HepG2 (cell line): ENCODE data around the gene SLC4A8. TPM values are rescaled to one million over a fixed set of nuclear protein-coding genes. Genes with fewer than 3 reads are reported as not detected.

ENCODE experiments used
- ATAC-seq: fragments of 200-7000 bp; cut with Tn5 transposase; 3 replicates; pipeline ENCODE4 v1.9.1; 2020; ENCODE audit warnings: mild to moderate bottlenecking, moderate library complexity
- BruUV-seq: library from RNA; stranded (reverse); fragments of 400-500 nt; replicated peaks from 2 replicates; lab custom pipeline; 2021; lab: Mats Ljungman, UMichigan
- CTCF ChIA-PET: fragments of 300-600 bp; formaldehyde crosslinking; extraction: SDS; loops from one replicate; lab custom pipeline; 2021; ENCODE audit warnings: low total read pairs, inconsistent platforms, low intra/inter-chr PET ratio; lab: Yijun Ruan, JAX
- POLR2A ChIA-PET: fragments of 350-600 bp; sonication (Branson Sonifier 250); formaldehyde crosslinking; loops from one replicate; lab custom pipeline; 2020; ENCODE audit warnings: antibody characterized with exemption, inconsistent platforms; lab: Yijun Ruan, JAX
- DNase-seq: peaks from one replicate; pipeline ENCODE4 v3.0.0-alpha.2; 2015; ENCODE audit warnings: low spot score
- FAIRE-seq: peaks from 3 replicates; lab custom pipeline; 2011; peaks lifted over from hg19 to GRCh38; lab: Jason Lieb, UNC
- H2AFZ ChIP-seq: one replicate; pipeline ENCODE4 v1.6.1; 2011; ENCODE audit warnings: low read length, inconsistent platforms
- H3K27ac ChIP-seq: fragments of 300-600 bp; 3 replicates; pipeline ENCODE4 v1.8.0; 2011; ENCODE audit warnings: mixed run types, mild to moderate bottlenecking, mixed read lengths, low read length, inconsistent platforms; ENCODE audit not compliant: insufficient read depth; ENCODE audit errors: extremely low read length
- H3K27me3 ChIP-seq, 2 experiments: fragments of 200-600 bp in 1 of 2; 2 replicates in 1 of 2; 3 replicates in 1 of 2; pipeline versions ENCODE4 v1.6.0 to v1.8.0; 2011; ENCODE audit warnings: low read length in 2 of 2, mild to moderate bottlenecking in 2 of 2, moderate library complexity in 2 of 2, inconsistent platforms in 1 of 2; ENCODE audit not compliant: insufficient read depth in 2 of 2, control insufficient read depth in 1 of 2
- H3K36me3 ChIP-seq, 2 experiments: fragments of 200-600 bp in 1 of 2; replicated peaks in 1 of 2; 2 replicates in 1 of 2; 3 replicates in 1 of 2; pipeline versions ENCODE4 v1.5.1 to v1.8.0; 2011; ENCODE audit warnings: low read length in 2 of 2, inconsistent platforms in 1 of 2; ENCODE audit not compliant: insufficient read depth in 2 of 2, control insufficient read depth in 1 of 2
- H3K4me1 ChIP-seq: 2 replicates; pipeline ENCODE4 v1.5.1; 2012; ENCODE audit warnings: low read length, inconsistent platforms; ENCODE audit not compliant: insufficient read depth
- H3K4me2 ChIP-seq: 2 replicates; pipeline ENCODE4 v1.6.0; 2011; ENCODE audit warnings: low read depth, low read length, inconsistent platforms
- H3K4me3 ChIP-seq, 3 experiments: fragments of 200-600 bp in 1 of 3; sonication (generic), shearing (Covaris generic) in 1 of 3; replicated peaks in 1 of 3; 2 replicates each; pipeline ENCODE4 v1.5.1; 2011 to 2016; ENCODE audit warnings: low read length in 3 of 3, inconsistent platforms in 2 of 3, low read depth in 2 of 3, mild to moderate bottlenecking in 2 of 3, control low read depth in 1 of 3, mixed read lengths in 1 of 3; ENCODE audit not compliant: insufficient read depth in 1 of 3
- H3K79me2 ChIP-seq: one replicate; pipeline ENCODE4 v1.6.1; 2011; ENCODE audit warnings: low read length, inconsistent platforms; ENCODE audit not compliant: insufficient read depth
- H3K9ac ChIP-seq: 2 replicates; pipeline ENCODE4 v1.6.0; 2011; ENCODE audit warnings: mild to moderate bottlenecking, low read depth, low read length, inconsistent platforms; ENCODE audit not compliant: insufficient read depth
- H3K9me3 ChIP-seq: 2 replicates; pipeline ENCODE4 v1.5.1; 2012; ENCODE audit warnings: mild to moderate bottlenecking, low read length
- H4K20me1 ChIP-seq: 2 replicates; pipeline ENCODE4 v1.6.0; 2011; ENCODE audit warnings: inconsistent platforms, mild to moderate bottlenecking, low read length, moderate library complexity; ENCODE audit not compliant: insufficient read depth
- CEBPB ChIP-seq: IDR thresholded peaks from 2 replicates; pipeline ENCODE4 v1.6.1; 2011; ENCODE audit warnings: low read depth, low read length, improper control_type of control experiment, borderline replicate concordance
- GABPA ChIP-seq, 2 experiments: IDR thresholded peaks; 2 replicates each; pipeline ENCODE4 v1.6.1; 2011 to 2016; ENCODE audit warnings: low read depth in 2 of 2, low read length in 1 of 2, missing biosample characterization in 1 of 2, missing genetic modification characterization in 1 of 2
- HDAC6 ChIP-seq: fragments of 200-600 bp; sonication (generic); IDR thresholded peaks from 2 replicates; pipeline ENCODE4 v1.7.0; 2017; ENCODE audit warnings: mild to moderate bottlenecking, antibody characterized with exemption, low read length, low read depth
- HOXA9 ChIP-seq: sonication (generic); formaldehyde crosslinking; IDR thresholded peaks from 2 replicates; pipeline ENCODE4 v1.8.1; 2022; ENCODE audit warnings: missing genetic modification reagents, mild to moderate bottlenecking, moderate library complexity, borderline replicate concordance
- MAFF ChIP-seq: IDR thresholded peaks from 2 replicates; pipeline ENCODE4 v1.6.1; 2011; ENCODE audit warnings: low read depth, low read length, improper control_type of control experiment
- MAFG ChIP-seq: sonication (generic); formaldehyde crosslinking; IDR thresholded peaks from 2 replicates; pipeline ENCODE4 v1.5.1; 2020; ENCODE audit warnings: mild to moderate bottlenecking, missing genetic modification reagents
- MAFK ChIP-seq, 2 experiments: IDR thresholded peaks in 1 of 2; conservative IDR thresholded peaks in 1 of 2; 2 replicates each; pipeline ENCODE4 v1.6.1; 2011; ENCODE audit warnings: improper control_type of control experiment in 2 of 2, low read length in 2 of 2
- NCOA1 ChIP-seq: sonication (generic); formaldehyde crosslinking; IDR thresholded peaks from 2 replicates; pipeline ENCODE4 v1.9.0; 2021; ENCODE audit warnings: missing genetic modification reagents
- NKX3-1 ChIP-seq: sonication (generic); formaldehyde crosslinking; IDR thresholded peaks from 2 replicates; pipeline ENCODE4 v1.5.0; 2020; ENCODE audit warnings: missing genetic modification reagents
- ONECUT2 ChIP-seq: sonication (generic); formaldehyde crosslinking; IDR thresholded peaks from 2 replicates; pipeline ENCODE4 v1.4.0; 2020; ENCODE audit warnings: missing genetic modification reagents
- ZKSCAN8 ChIP-seq: IDR thresholded peaks from 2 replicates; pipeline ENCODE4 v1.6.1; 2016; ENCODE audit warnings: borderline replicate concordance, missing genetic modification reagents, missing compliant biosample characterization
- ZNF335 ChIP-seq: sonication (generic); formaldehyde crosslinking; IDR thresholded peaks from 2 replicates; pipeline ENCODE4 v1.4.0; 2020; ENCODE audit warnings: missing genetic modification reagents
- ZNF772 ChIP-seq: sonication (generic); formaldehyde crosslinking; IDR thresholded peaks from 2 replicates; pipeline ENCODE4 v1.5.0; 2020; ENCODE audit warnings: mild to moderate bottlenecking, missing genetic modification reagents
- ZNF781 ChIP-seq: sonication (generic); formaldehyde crosslinking; IDR thresholded peaks from 2 replicates; pipeline ENCODE4 v1.5.1; 2020; ENCODE audit warnings: borderline replicate concordance, mild to moderate bottlenecking, missing genetic modification reagents; ENCODE audit errors: not compliant biosample characterization
- ZSCAN31 ChIP-seq: sonication (generic); formaldehyde crosslinking; IDR thresholded peaks from 2 replicates; pipeline ENCODE4 v1.5.0; 2020; ENCODE audit warnings: low read depth, mild to moderate bottlenecking, missing genetic modification reagents
- WGBS: methylation state at CpG from one replicate; pipeline ENCODE4 v1.1.6; 2017; ENCODE audit warnings: low lambda C conversion rate; 5-methylcytosine and 5-hydroxymethylcytosine counted together
- in situ Hi-C: cut with HindIII; loops from 2 replicates; pipeline ENCODE4 v1.10.0; 2017; ENCODE audit warnings: low pct_unique_long_range_greater_than_20kb; ENCODE audit not compliant: extremely low pct_ligation_motif_present
- intact Hi-C: fragments of 100-400 bp; cut with micrococcal nuclease; formaldehyde crosslinking; loops from one replicate; pipeline ENCODE4 v1.10.0; 2022; ENCODE audit not compliant: unreplicated experiment
- polyA plus RNA-seq, 8 experiments: library from polyadenylated mRNA; depleted of rRNA in 3 of 8; stranded (reverse) in 7 of 8; unstranded in 1 of 8; fragments of >200 nt; fragmentation: Illumina TruSeq in 4 of 8; extraction: Trizol in 4 of 8; gene quantifications; 2 replicates each; pipeline versions ENCODE4 v1.2.1 to v1.2.3, GENCODE V29; 2011 to 2016; ENCODE audit warnings: low read depth in 4 of 8, missing spikeins in 1 of 8, mixed read lengths in 1 of 8; ENCODE audit not compliant: insufficient read depth in 1 of 8
- total RNA-seq, 5 experiments: library from RNA; depleted of rRNA; stranded (reverse); fragments of >200 nt; fragmentation: Illumina TruSeq; extraction: Trizol; gene quantifications; 2 replicates each; pipeline ENCODE4 v1.2.3, GENCODE V29; 2016; ENCODE audit warnings: low read depth in 1 of 5
- TF ChIP-seq, protein P1 (sequence below): sonication (generic); formaldehyde crosslinking; IDR thresholded peaks from 2 replicates; pipeline ENCODE4 v1.9.0; 2021; ENCODE audit warnings: missing genetic modification reagents, mild to moderate bottlenecking, borderline replicate concordance
- TF ChIP-seq, protein P2 (sequence below): sonication (generic); formaldehyde crosslinking; IDR thresholded peaks from 2 replicates; pipeline ENCODE4 v1.5.0; 2020; ENCODE audit warnings: mild to moderate bottlenecking, missing genetic modification reagents

The SLC4A8 gene
- total and polyA plus RNA-seq, 2 of the 13 experiments (the other 11 are each of a cell fraction or from before 2014, with no cell fraction given) = under 0.01 to 0.07 TPM

DNA sequence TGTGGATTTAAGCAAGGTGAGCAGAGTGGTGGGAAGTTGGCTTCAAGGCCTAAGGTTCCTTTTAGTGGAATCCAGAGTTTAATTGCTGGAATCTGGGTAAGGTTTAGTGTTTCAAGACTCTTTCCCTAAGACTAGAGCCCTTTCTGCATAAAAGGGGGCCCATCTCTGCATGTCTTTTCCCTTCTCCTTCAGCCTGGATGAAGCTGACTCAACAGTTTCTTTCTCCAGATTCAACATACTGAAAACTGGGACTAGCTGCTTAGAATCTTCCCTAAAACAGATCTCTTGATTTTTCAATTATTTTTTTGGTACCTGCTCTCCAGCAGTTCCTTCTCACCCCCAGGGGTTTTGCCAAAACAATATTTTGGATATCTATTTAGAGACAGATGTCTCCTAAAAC lies 34.0 kb downstream of the SLC4A8 start:
- no TSS peak for BruUV-seq
- no peaks in the 10 kb centered on the region for H3K79me2 ChIP-seq

DNA sequence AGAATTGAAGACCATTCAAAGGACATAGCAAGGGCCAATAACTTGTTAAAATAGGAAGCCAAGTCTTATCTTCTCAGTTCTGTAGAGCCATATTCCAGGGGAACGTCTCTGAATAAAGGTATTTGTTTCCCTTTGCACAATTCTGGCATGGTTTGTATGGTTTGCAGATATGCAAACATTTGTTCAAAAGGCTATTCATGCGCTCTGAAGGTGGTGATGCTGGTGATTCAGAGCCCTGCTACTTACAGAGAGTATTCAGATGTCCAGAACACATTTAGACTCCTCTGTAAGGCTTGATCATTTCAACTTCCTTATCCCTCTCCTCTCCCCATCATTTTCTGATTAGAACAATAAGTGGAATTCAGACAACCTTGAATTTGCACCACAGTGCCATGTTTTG lies 35.9 kb downstream of the SLC4A8 start:
- WGBS = 4% methylated on average over 2 of the region's 2 CpGs
- H3K4me1 ChIP-seq = peaks cover 14% of the 10 kb centered on the region
- BruUV-seq = no TSS peak
- no peak overlapping the region for H3K4me3 ChIP-seq
- intact Hi-C loops = no loop called here
- H2AFZ ChIP-seq = no peak overlapping the region
- in situ Hi-C loops = no loop called here
- H3K79me2 ChIP-seq = no peaks in the 10 kb centered on the region
- DNase-seq (peak; percentile 46), ATAC-seq (peak; percentile 65), FAIRE-seq (no peak)
- H3K9ac ChIP-seq = no peak overlapping the region
- no peak overlapping the region for H3K27ac ChIP-seq
- no peaks in the 10 kb centered on the region for H3K9me3 ChIP-seq
- no peaks in the 10 kb centered on the region for H3K36me3 ChIP-seq
- POLR2A ChIA-PET = no interaction called here
- CTCF ChIA-PET = no interaction called here
- H3K27me3 ChIP-seq = 0 out of 5 replicates have a peak, but pooled peaks cover 2 to 6% of the 10 kb centered on the region in 2 experiments
- no peaks in the 10 kb centered on the region for H4K20me1 ChIP-seq
- H3K4me2 ChIP-seq = no peak overlapping the region
- TF ChIP-seq, protein P1, sequence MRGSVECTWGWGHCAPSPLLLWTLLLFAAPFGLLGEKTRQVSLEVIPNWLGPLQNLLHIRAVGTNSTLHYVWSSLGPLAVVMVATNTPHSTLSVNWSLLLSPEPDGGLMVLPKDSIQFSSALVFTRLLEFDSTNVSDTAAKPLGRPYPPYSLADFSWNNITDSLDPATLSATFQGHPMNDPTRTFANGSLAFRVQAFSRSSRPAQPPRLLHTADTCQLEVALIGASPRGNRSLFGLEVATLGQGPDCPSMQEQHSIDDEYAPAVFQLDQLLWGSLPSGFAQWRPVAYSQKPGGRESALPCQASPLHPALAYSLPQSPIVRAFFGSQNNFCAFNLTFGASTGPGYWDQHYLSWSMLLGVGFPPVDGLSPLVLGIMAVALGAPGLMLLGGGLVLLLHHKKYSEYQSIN (CRISPR knock-in tag) = no peak
- TF ChIP-seq ZNF772 (CRISPR knock-in tag) (no peak), ZNF335 (CRISPR knock-in tag) (no peak), MAFG (CRISPR knock-in tag) (no peak), ZNF781 (CRISPR knock-in tag) (no peak), NKX3-1 (CRISPR knock-in tag) (no peak), ZKSCAN8 (no peak), CEBPB (peak; percentile 21; the same call in 1 of the 2 replicates), HOXA9 (no peak), GABPA (IDR thresholded peaks at IDR 0.05; ENCODE audit: low read depth, low read length) (no peak), GABPA (CRISPR knock-in tag; IDR thresholded peaks at IDR 0.05; ENCODE audit: low read depth) (no peak), ONECUT2 (CRISPR knock-in tag) (no peak), HDAC6 (no peak), ZSCAN31 (CRISPR knock-in tag) (no peak)
- TF ChIP-seq, protein P2, sequence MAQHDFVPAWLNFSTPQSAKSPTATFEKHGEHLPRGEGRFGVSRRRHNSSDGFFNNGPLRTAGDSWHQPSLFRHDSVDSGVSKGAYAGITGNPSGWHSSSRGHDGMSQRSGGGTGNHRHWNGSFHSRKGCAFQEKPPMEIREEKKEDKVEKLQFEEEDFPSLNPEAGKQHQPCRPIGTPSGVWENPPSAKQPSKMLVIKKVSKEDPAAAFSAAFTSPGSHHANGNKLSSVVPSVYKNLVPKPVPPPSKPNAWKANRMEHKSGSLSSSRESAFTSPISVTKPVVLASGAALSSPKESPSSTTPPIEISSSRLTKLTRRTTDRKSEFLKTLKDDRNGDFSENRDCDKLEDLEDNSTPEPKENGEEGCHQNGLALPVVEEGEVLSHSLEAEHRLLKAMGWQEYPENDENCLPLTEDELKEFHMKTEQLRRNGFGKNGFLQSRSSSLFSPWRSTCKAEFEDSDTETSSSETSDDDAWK (CRISPR knock-in tag) = no peak

More for the DNA sequence above, 34.0 kb downstream of the SLC4A8 start:
- H4K20me1 ChIP-seq = no peaks in the 10 kb centered on the region
- intact Hi-C loops = no loop called here
- TF ChIP-seq MAFF = 0 out of 2 replicates have a peak, but pooled peaks have one; percentile 10
- TF ChIP-seq NCOA1 (CRISPR knock-in tag) = no peak
- peak; percentile 25 to 59; a peak in 3 of 4 replicates for TF ChIP-seq MAFK (conservative IDR thresholded peaks at IDR 0.05 in 1 of 2, IDR thresholded peaks at IDR 0.05 in 1 of 2; ENCODE audit: low read length in 2 of 2)
- TF ChIP-seq, all 625 proteins: peak for 2
- CTCF ChIA-PET = no interaction called here
- no peak overlapping the region for H3K4me2 ChIP-seq
- DNase-seq (no peak), ATAC-seq (no peak), FAIRE-seq (no peak)
- H3K9ac ChIP-seq = no peak overlapping the region
- H2AFZ ChIP-seq = no peak overlapping the region
- 0 out of 5 replicates have a peak, but pooled peaks cover 0 to 2% of the 10 kb centered on the region in 2 experiments for H3K27me3 ChIP-seq
- H3K4me3 ChIP-seq = no peak overlapping the region
- peaks cover 20% of the 10 kb centered on the region for H3K4me1 ChIP-seq
- H3K36me3 ChIP-seq = no peaks in the 10 kb centered on the region
- no peak overlapping the region for H3K27ac ChIP-seq
- POLR2A ChIA-PET = no interaction called here
- H3K9me3 ChIP-seq = no peaks in the 10 kb centered on the region
- in situ Hi-C loops = no loop called here
